GM18511 (cell line): ENCODE measurements around the gene NFE2L2.
"Not testable (repeated sequence)": the region's sequence is repeated elsewhere in the genome, so short reads cannot be mapped to it uniquely, and the experiment has no call there.

Source experiments
- ATAC-seq: cut with Tn5 transposase; IDR thresholded peaks from one replicate; pipeline ENCODE4 v1.9.1; 2021; ENCODE audit warnings: mild to moderate bottlenecking, moderate library complexity; ENCODE audit not compliant: unreplicated experiment

The NFE2L2 gene

DNA sequence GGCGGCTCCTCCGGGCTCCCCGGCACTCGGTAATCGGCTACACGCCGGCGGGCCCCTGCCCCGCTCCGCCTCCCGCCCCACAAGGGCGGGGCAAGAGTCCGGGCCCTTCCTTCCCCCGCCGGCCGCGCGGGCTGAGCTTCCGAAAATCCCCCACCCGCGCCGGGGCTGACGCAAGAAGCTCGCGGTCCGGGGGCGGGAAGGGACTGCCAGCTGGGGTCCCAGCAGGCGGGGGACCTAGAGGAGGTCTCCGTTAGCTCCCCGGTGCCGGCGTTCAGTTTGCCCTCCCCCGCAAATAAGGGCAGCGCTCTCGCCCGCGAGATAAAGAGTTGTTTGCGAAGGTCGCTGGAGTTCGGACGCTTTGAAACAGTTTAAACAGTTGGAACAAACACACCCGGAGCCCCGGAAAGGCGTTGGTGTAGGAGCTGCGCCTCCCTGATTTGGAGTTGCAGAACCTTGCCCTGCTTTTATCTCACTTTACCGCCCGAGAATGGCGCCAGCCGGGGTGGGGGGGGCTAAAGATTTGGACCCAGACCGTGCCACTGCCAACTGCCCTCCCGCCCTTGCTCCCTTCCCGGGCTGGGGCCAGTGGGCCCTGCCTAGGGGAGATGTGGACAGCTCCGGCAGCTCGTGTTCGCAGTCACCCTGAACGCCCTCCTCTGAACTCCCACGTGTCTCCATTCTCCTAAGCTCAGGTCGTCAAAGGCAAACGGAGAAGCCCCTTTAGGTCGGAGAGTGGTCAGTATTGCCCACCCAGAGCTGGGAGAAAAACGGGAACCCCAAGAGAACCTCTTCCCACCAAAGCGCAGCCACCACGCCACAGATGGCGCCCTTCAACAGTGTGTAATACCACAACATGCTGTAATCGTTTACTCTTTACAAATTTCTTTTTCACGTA lies at the start of gene NFE2L2:
Gene NFE2L2, minus strand, starts transcription at position 35 of the 895 bp plus-strand sequence. CDS start 151 bp downstream, outside the sequence.
- peak; percentile 67 for ATAC-seq

DNA sequence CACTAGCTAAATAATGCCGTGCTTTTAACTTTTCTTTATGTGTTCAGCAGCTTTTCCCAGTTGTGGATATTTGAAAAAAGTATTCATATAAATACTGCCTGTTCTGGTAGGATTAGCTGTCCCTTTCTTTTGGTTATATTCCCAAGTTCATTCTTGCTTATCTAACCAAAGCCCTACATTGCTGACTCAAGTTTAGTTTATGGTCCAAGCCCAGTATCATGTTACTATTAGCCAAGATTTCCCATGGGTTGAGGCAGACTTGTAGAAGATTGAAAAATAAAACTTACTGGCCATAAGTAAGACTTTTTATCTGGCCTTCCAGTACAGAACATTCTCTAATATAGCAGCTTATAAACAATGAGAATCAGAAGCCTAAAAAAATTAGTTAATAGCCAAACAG lies 49.7 kb upstream of the NFE2L2 start:
- ATAC-seq: no peak

DNA sequence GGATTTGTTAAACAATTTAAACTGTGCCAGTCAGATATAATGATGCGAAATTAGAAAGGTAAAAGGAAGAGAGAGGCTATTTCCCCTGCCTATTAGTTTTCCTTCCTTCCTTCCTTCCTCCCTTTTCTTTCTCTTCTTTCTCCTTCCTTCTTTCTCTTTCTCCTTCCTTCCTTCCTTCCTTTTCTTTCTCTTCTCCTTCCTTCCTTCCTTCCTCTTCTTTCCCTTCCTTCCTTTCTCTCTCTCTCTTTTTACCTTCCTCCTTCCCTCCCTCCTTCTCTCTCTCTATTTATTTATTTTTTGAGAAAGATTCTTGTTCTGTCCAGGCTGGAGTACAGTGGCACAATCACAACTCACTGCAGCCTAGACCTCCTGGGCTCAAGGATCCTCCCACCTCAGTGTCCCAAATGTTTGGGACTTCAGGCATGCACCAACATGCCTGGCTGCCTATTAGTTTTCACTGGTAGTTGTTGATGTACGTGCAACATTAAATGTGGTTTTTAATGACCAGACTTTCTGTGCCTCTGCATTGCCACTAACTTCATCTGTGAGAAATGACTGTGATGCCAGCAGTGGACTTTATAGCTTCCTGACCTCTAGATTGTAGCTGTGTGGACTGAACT lies 48.7 kb upstream of the NFE2L2 start:
- no peak for ATAC-seq

DNA sequence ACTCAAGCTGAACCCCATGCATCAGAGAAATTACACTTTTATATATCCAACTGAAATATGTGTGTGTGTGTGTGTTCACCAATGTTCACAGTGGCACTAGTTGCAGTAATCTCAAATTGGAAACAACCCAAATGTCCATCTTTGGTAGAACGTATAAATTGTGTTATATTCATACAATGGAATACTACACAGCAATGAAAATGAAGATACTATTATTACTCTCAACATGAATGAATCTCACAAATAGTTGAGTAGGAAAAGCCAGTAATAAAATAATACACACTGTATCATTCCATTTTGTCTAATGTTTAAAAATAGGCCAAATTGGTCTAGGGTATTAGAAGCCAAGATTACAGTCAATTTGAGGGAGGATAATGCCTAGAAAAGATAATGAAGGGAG lies 48.0 kb upstream of the NFE2L2 start:
- no peak for ATAC-seq

DNA sequence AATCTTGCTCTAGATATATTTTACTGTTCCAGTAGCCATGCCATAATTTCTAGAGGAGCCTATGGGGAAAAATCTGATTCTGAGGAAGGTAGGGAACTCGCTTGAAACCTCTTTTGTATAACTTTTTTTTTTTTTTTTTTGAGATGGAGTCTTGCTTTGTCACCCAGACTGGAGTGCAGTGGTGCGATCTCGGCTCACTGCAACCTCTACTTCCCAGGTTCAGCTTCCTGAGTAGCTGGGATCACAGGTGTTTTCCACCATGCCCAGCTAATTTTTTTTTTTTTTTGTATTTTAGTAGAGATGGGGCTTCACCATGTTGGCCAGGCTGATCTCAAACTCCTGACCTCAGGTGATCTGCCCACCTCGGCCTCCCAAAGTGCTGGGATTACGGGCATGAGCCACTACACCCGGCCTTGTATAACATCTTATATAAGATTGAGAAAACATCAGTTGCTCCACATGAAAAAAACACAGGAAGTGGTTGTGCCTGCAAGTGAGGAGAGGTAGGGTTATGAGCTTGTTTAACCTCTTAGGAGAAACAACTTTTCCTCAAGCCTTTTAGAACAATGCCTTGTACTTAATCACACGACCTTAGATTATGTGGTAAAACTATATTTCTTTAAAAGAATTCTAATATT lies 45.3 kb upstream of the NFE2L2 start:
- ATAC-seq: not testable (repeated sequence)

DNA sequence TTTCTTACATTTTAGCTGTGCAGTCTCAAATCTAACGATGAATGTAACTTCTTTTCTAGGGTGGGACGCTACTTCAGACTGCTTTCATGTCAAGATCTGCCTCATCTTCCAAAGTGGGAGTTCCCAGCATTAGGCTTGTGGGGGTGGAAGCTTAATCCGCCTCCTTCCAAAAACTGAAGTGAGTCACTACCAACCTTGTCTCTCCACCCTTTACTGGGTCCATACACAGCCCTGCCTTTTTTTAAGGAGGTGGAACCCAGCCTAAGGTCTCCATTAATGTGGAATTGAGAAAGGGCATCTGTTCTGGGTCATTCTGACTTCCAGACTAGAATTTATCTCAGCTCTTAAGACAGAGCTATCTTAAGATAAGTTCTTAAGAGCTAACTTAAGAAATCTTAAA lies 42.0 kb upstream of the NFE2L2 start:
- no peak for ATAC-seq

DNA sequence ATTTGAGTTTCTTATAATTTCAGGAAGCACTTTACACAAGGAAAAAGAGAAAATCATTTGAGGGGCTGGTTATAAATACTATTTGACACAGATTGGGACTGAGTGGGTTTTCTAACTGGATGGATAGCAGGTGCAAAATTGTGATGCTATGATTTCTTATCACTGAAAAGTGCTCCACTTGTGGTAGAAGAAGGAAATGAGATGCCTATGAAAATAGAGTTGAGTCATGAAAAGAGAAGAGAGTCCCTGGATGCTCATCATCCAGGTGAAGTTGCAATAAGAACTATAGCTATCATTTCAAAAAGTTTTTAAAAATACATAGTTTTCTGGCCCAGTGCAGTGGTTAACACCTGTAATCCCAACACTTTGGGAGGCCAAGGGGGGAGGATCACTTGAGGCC lies 39.4 kb upstream of the NFE2L2 start:
- ATAC-seq: no peak

DNA sequence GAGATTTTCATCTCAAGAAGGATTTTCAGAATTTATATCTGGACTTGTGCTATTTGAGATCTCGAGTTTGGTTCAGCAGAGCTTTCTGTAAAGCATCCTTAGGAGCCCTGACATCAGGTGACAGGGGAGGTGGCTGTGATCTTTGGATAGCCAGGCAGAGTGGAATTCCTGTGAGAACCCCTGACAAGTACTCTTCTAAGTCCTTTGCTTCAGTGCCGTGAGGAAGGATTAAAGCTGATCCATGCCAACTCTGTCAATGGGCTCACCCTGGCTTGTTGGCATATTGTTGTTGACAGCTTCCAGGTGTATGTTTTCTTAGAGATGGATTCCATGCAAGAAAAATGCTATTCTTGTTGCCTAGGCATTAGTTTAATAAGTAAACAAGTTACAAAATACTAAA lies 38.0 kb upstream of the NFE2L2 start:
- ATAC-seq: no peak

DNA sequence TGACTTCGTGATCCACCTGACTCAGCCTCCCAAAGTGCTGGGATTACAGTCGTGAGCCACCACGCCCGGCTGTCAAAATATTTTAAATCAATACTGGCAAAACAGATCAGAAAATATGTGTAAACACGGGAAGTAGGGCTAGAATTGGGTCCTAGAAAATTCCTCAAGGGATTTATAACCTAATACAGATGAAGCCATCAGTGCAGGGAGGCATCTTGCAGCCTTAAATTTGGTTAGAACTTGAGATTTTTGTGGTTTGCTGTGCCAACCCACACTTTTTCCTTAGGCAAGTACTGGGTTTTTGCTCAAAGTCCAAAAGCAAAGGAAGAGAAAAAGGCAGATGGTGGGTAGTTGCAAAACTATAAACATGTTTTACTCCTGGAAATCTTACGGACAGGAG lies 33.7 kb upstream of the NFE2L2 start:
- no peak for ATAC-seq

DNA sequence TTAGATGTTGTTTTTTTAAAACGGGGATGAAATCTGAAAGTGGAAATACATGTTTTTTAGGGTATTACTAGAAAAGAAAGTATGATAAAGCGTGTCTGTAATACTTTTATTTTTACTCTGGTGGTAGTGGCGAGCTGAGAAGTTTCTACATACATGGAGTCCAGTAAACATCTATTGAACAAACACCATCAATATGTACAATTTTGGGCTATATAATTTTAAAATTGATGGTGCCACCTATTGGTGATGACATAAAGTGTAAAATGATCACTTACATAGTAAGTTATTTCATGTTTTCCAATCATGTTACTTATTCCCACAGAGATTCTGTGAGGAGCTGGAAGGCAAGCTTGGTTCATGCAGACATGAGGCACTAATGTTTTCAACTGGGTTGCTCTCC lies 31.5 kb upstream of the NFE2L2 start:
- ATAC-seq: peak; percentile 68

DNA sequence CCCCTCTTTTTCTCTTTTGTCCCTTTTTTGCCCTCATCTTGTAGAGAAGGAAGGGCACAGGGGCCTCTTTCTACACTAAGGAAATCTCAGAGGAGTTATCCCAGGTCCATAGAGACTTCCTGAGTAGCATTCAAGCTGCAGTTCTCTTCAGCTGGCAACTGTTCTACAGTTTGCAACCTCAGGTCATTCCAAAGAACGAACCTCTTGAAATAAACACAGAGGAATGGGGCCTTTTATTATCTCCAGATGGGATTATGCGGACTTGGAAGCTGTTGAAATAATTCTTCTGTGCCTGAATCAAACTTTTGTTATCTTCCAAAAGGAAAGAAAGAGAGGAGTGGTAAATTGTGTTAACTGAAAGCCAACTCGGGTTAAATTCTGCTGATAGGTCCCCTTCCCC lies 31.0 kb upstream of the NFE2L2 start:
- ATAC-seq: no peak

DNA sequence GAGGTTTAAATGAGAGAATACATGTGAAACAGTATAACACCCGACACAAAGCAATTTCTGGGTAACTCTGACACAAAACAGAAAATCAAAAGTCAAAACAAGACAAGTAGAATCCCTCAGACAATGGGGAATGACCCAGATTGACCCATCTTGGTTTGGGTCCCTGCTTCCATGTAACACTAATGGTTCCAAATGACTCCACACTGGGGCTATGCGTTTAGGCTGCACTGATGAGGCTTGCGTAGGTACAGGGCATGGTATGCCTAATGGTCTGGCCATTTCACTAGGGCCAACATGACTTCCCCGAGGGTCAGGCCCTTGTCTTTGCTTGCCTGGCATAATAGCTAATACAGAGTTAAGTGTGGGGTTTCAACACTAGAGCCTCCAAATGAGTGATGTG lies 27.2 kb upstream of the NFE2L2 start:
- no peak for ATAC-seq

DNA sequence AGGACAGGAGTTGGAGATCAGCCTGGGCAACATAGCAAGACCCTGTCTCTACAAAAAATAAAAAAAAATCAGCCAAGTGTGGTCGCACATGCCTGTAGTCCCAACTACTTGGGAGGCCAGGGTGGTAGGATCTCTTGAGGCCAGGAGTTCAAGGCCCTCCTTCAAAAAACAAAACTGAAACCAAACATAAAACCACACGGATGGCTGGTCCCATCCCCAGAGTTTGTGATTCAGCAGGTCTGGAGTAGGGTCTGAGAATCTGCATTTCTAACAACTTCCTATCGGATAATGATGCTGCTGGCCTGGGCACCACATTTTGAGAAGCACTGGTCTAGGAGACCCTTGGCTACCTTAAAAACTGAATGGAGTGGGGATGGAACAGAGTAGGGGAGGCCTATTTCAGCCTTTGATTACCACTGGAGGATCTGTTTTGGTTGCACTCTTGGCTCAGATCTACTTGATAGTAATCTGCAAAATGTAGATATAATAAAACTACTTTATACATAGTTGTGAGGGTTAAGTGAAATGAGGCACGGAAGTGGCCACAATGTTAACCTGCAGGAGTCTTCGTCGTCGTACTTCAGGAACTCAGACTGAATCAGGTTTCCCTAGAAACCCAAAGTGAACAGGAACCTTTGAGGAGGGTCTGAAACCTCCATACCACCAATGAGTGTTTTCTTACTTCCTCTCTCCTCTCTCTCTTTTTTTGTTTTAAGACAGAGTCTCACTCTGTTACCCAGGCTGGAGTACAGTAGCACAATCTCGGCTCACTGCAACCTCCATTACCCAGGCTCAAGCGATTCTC lies 25.5 kb upstream of the NFE2L2 start:
- ATAC-seq: peak; percentile 85

DNA sequence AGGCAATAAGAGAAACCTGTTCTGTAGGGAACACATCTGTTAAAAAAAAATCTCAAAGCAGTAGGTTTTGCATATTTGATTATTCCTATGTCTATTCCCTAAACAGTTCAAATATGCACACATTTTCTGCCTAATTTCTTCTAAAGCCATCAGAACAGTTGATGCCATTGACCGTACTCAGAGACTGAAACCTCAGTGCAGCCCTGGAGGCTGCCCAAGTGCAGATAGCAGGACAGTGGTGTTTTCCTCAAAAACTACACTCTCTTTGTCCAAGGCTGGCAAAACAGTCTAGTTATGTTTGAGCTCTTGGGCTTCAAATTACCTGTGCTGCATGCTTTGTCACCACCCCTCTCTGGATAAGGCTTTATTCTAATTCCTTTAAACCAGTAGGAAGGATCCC lies 23.3 kb upstream of the NFE2L2 start:
- no peak for ATAC-seq

DNA sequence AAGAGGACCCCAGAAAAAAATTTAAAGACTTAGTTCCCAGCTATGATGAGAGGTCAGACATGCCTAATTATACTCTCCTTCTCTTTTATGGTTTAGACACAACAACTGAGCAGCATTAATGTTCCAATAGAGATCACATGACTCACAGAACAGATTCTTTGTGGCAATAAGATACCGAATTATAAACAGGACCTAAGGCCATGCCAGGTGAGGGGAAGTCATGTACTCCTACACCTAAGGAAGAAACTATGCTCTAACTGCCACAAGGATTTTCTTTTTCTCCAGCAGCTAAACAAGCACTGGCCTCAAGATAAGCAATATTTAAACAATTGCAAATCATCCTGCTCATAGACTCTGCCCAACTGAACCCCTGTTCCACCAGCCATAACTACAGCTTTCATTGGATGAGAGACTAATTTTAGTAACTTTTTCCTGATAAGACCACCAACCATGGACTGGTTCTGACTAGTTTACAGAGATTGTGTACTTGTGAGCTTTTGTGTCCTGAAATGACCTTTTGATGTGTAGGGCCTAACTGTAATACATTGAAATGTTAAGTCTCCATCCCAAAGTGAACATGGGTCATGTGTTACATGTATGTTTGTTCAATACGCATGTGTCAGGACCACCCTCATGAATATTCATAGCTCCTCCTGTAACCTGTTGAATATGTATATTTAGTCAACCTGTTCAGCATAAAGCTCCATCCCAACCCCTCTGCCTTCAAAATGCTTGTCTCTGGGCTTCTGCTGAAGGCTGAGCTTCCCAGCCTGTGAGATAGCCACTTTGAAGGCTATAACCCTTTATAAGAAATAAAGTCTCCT lies 21.6 kb upstream of the NFE2L2 start:
- no peak for ATAC-seq

DNA sequence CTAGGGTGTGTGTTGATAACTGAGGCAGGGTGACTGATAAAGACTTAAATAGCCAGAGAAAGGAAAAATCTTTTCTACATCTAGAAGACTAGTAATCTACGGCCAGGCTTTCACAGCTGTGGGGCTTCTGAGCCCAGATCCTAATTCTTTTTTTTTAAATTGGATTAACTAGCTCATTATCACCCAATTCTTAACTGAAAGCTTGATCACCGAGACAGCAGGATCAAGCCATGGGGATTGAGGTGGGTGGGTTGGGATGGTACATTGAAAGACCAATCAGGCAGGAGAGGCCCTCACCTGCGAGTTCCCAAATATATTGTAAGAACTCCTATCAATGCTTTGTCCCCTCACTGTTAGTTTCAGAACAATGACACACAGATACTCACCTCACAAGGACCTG lies 20.0 kb upstream of the NFE2L2 start:
- no peak for ATAC-seq

DNA sequence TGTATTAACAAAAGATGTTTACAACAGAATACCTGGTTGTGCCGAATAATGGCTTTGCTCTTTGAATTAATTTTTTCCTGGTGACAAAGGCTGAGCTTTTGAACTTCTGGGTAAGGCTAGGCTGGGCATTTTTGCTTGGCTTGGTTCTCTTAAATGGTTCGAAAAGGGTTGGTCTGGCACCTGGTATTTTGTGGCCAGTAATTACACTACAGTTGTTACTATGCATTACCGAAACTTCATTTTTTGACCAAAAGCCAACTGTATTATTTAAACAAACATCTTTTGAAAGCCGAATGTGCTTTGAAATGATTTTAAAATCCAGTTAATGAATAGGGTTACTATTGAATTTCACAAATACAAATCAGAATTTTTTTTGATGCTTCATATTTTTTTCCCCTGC lies 19.4 kb upstream of the NFE2L2 start:
- ATAC-seq: no peak

DNA sequence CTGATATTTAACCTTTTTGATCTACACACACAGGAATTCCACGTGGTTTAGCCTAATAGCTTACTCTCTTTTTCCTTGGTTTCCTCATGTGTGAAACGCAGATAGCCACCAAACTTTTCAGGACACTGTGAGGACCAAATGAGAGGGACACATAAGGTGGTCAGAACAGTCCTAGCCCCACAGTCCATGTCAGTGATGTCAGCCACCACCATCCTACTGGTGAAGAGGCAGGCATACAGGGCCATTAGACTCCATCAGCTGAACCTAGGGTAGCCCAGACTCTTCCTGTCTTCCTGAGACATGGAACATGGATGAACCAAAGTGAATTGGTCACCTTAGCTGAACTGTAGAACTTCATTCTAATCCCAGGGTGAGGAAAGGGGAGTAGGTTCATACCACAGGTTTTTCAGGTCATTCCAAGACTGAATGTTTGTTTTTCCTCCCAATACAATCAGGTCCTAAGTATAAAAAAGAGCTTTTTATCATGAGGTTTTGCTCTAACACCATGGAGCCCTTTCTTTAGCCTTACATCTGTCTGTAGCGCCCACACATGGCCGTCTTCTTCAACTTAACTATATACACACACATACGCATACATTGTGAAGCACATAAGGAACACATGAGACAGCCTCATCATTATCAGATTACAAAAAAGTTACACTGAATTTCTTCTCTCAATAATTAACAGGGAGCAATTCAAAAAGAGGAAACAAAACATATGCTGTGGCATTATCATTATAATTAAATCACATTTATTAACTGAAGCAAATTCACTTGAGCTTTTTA lies 18.5 kb upstream of the NFE2L2 start:
- ATAC-seq: no peak

DNA sequence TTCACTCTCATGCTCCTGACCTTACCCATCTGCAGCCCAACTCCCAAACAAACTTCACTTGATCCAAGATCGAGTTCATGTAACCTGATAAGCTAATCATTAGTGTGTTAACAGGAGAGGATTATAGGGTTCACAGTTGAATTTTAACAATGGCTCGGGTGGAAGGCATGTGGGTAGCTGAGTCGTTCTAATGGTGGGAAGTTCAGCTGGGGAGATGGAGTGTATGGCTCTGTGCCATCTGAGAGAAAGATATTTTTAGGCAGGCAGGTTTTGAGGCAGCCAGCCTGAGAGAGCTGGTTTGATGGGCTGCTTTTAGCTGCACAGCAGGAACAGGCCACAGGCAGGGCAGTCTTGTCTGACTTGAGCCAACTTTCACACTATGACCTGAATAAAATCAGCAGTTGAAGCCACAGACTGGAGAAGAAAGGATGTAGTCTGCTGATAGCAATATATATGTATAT lies 17.7 kb upstream of the NFE2L2 start:
- ATAC-seq: peak; percentile 50
